OCI-LY7 (cell line): ENCODE measurements around the gene UQCRFS1. TPM values are rescaled to one million over a fixed set of nuclear protein-coding genes. Genes with fewer than 3 reads are reported as not detected.

ENCODE experiments used
- BruUV-seq: library from RNA; stranded (reverse); fragments of 400-500 nt; replicated peaks from 2 replicates; lab custom pipeline; 2021; lab: Mats Ljungman, UMichigan
- CTCF ChIA-PET: fragments of 300-600 bp; sonication (Branson Sonifier 250); formaldehyde crosslinking; loops from one replicate; lab custom pipeline; 2022; ENCODE audit warnings: antibody characterized with exemption; ENCODE audit not compliant: unreplicated experiment; lab: Charles Lee
- POLR2A ChIA-PET: fragments of 300-600 bp; sonication (Branson Sonifier 250); formaldehyde crosslinking; loops from one replicate; lab custom pipeline; 2022; ENCODE audit warnings: antibody characterized with exemption; lab: Charles Lee
- DNase-seq: peaks from one replicate; pipeline ENCODE4 v3.0.0-alpha.2; 2015; ENCODE audit warnings: low spot score
- H2AFZ ChIP-seq: fragments of 200-600 bp; sonication (generic), shearing (Covaris generic); 2 replicates; pipeline ENCODE4 v1.6.1; 2014; ENCODE audit warnings: mild to moderate bottlenecking, antibody characterized with exemption, low read length, moderate library complexity
- H3K27ac ChIP-seq: fragments of 200-600 bp; sonication (generic); 2 replicates; pipeline ENCODE4 v1.5.1; 2014; ENCODE audit warnings: mixed run types, low read depth, mild to moderate bottlenecking, moderate library complexity, low read length, inconsistent platforms; ENCODE audit not compliant: poor library complexity, severe bottlenecking
- H3K36me3 ChIP-seq: fragments of 200-600 bp; sonication (generic); 2 replicates; pipeline ENCODE4 v1.6.1; 2014; ENCODE audit warnings: mild to moderate bottlenecking, antibody characterized with exemption, low read length, moderate library complexity, mixed read lengths; ENCODE audit not compliant: insufficient read depth
- H3K4me1 ChIP-seq: fragments of 200-600 bp; sonication (generic); 2 replicates; pipeline ENCODE4 v1.5.1; 2014; ENCODE audit warnings: mild to moderate bottlenecking, low read length; ENCODE audit not compliant: insufficient read depth, poor library complexity, severe bottlenecking
- H3K4me2 ChIP-seq: fragments of 200-600 bp; sonication (generic); 2 replicates; pipeline ENCODE4 v1.6.1; 2014; ENCODE audit warnings: mild to moderate bottlenecking, low read length
- H3K4me3 ChIP-seq: fragments of 200-600 bp; sonication (generic); 2 replicates; pipeline ENCODE4 v1.5.1; 2014; ENCODE audit warnings: mild to moderate bottlenecking, low read depth, low read length; ENCODE audit not compliant: poor library complexity, severe bottlenecking
- H3K79me2 ChIP-seq: fragments of 200-600 bp; sonication (generic); 2 replicates; pipeline ENCODE4 v1.6.1; 2016; ENCODE audit warnings: low read depth, mild to moderate bottlenecking, low read length, moderate library complexity, mixed read lengths; ENCODE audit not compliant: insufficient read depth
- H3K9me2 ChIP-seq: fragments of 200-600 bp; sonication (generic); 2 replicates; pipeline ENCODE4 v1.6.1; 2016; ENCODE audit warnings: mild to moderate bottlenecking, low read length, mixed read lengths; ENCODE audit not compliant: insufficient read depth
- H3K9me3 ChIP-seq: fragments of 200-600 bp; sonication (generic); 2 replicates; pipeline ENCODE4 v1.6.1; 2014; ENCODE audit warnings: mild to moderate bottlenecking, mixed run types, low read length, mixed read lengths
- H4K20me1 ChIP-seq: fragments of 200-600 bp; sonication (generic); 2 replicates; pipeline ENCODE4 v1.6.1; 2014; ENCODE audit warnings: mild to moderate bottlenecking, antibody characterized with exemption, low read length, moderate library complexity, mixed read lengths; ENCODE audit not compliant: insufficient read depth
- CTCF ChIP-seq: fragments of 200-600 bp; sonication (generic); conservative IDR thresholded peaks from 2 replicates; pipeline ENCODE4 v1.5.1; 2014; ENCODE audit warnings: mild to moderate bottlenecking, antibody characterized with exemption, low read length, moderate library complexity, mixed read lengths
- EZH2phosphoT487 ChIP-seq: fragments of 200-600 bp; sonication (generic); IDR thresholded peaks from 2 replicates; pipeline ENCODE4 v1.6.1; 2018; ENCODE audit warnings: low read depth, borderline replicate concordance, mild to moderate bottlenecking, mixed run types, antibody characterized with exemption, low read length, moderate library complexity, mixed read lengths
- intact Hi-C: fragments of 100-400 bp; cut with micrococcal nuclease; formaldehyde crosslinking; loops from one replicate; pipeline ENCODE4 v1.10.0; 2022; ENCODE audit not compliant: unreplicated experiment
- total RNA-seq, 2 experiments: library from RNA; depleted of rRNA in 1 of 2; stranded (reverse); fragments of >200 nt in 1 of 2; shearing (Covaris generic) in 1 of 2; gene quantifications; 2 replicates each; pipeline ENCODE4 v1.2.3, GENCODE V29; 2014 to 2022

The UQCRFS1 gene
- total RNA-seq, 2 experiments from 2014 or later = 40.6 to 42.6 TPM

GRCh38 chr19:29176981-29177754 is 35.8 kb downstream of the UQCRFS1 start:
- H3K79me2 ChIP-seq = no peaks in the 10 kb centered on the region
- no peaks in the 10 kb centered on the region for H4K20me1 ChIP-seq
- ChIA-PET POLR2A (no interaction called here), CTCF (no interaction called here)
- H3K4me2 ChIP-seq = no peak overlapping the region
- intact Hi-C loops = no loop called here
- H2AFZ ChIP-seq = no peak overlapping the region
- H3K36me3 ChIP-seq = no peaks in the 10 kb centered on the region
- no peak for TF ChIP-seq CTCF
- TF ChIP-seq EZH2phosphoT487 = no peak
- no peaks in the 10 kb centered on the region for H3K4me1 ChIP-seq
- H3K4me3 ChIP-seq = no peak overlapping the region
- H3K27ac ChIP-seq = no peak overlapping the region
- peaks cover 22% of the 10 kb centered on the region for H3K9me3 ChIP-seq
- no peaks in the 10 kb centered on the region for H3K9me2 ChIP-seq
- BruUV-seq = no TSS peak
- no peak for DNase-seq

- peaks cover 22% of the 10 kb centered on the region for H3K9me3 ChIP-seq
- no peaks in the 10 kb centered on the region for H3K79me2 ChIP-seq
- no peak overlapping the region for H3K4me3 ChIP-seq
- H3K27ac ChIP-seq = no peak overlapping the region
- no peak overlapping the region for H2AFZ ChIP-seq
- H3K4me2 ChIP-seq = no peak overlapping the region
- POLR2A ChIA-PET = no interaction called here
- H3K9me2 ChIP-seq = no peaks in the 10 kb centered on the region
- no peak for TF ChIP-seq CTCF
- TF ChIP-seq EZH2phosphoT487 = no peak
- BruUV-seq = no TSS peak
- no peaks in the 10 kb centered on the region for H3K36me3 ChIP-seq
- intact Hi-C loops = no loop called here
- no peaks in the 10 kb centered on the region for H4K20me1 ChIP-seq
- no peak for DNase-seq
- H3K4me1 ChIP-seq = no peaks in the 10 kb centered on the region
- CTCF ChIA-PET = no interaction called here
Observed at GRCh38 chr19:29173896-29174295, 39.1 kb downstream of the UQCRFS1 start.

- CTCF ChIA-PET = no interaction called here
- no peak overlapping the region for H3K27ac ChIP-seq
- DNase-seq = peak; percentile 37
- no peaks in the 10 kb centered on the region for H3K4me1 ChIP-seq
- no peaks in the 10 kb centered on the region for H3K79me2 ChIP-seq
- no peak overlapping the region for H3K4me2 ChIP-seq
- peaks cover 11% of the 10 kb centered on the region for H3K9me3 ChIP-seq
- no peaks in the 10 kb centered on the region for H3K9me2 ChIP-seq
- no peak for TF ChIP-seq CTCF
- no peak for TF ChIP-seq EZH2phosphoT487
- H4K20me1 ChIP-seq = no peaks in the 10 kb centered on the region
- H3K4me3 ChIP-seq = no peak overlapping the region
- no peaks in the 10 kb centered on the region for H3K36me3 ChIP-seq
- H2AFZ ChIP-seq = no peak overlapping the region
- intact Hi-C loops = no loop called here
- BruUV-seq = no TSS peak
- POLR2A ChIA-PET = no interaction called here
Observed at GRCh38 chr19:29172302-29172701, 40.6 kb downstream of the UQCRFS1 start.
